HG02938 (cell line): ENCODE measurements around the gene FRMPD2.
"Not testable (repeated sequence)": the region's sequence is repeated elsewhere in the genome, so short reads cannot be mapped to it uniquely, and the experiment has no call there.

Experiments
- ATAC-seq: cut with Tn5 transposase; IDR thresholded peaks from one replicate; pipeline ENCODE4 v1.9.1; 2021; ENCODE audit warnings: mild to moderate bottlenecking, moderate library complexity; ENCODE audit not compliant: unreplicated experiment

The FRMPD2 gene

DNA sequence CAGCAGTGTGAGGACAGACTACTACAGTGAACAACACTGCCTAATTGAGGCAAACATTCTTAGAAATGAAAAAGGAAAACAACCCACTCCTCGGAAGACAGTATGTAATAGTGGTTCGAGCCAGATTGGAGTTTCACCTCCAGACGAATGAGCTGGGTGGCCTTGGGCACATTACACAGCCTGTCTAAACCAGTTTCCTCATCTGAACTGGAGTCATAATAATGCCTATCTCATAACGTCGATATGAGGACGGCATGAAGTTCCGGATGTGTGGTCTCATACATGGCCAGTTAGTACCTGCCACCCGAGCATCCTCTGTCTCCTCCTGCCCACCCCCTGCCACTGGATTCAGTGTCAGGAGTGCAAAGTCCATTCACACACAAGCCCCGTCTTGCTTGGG is 15.8 kb upstream of the FRMPD2 start:
- ATAC-seq = no peak

DNA sequence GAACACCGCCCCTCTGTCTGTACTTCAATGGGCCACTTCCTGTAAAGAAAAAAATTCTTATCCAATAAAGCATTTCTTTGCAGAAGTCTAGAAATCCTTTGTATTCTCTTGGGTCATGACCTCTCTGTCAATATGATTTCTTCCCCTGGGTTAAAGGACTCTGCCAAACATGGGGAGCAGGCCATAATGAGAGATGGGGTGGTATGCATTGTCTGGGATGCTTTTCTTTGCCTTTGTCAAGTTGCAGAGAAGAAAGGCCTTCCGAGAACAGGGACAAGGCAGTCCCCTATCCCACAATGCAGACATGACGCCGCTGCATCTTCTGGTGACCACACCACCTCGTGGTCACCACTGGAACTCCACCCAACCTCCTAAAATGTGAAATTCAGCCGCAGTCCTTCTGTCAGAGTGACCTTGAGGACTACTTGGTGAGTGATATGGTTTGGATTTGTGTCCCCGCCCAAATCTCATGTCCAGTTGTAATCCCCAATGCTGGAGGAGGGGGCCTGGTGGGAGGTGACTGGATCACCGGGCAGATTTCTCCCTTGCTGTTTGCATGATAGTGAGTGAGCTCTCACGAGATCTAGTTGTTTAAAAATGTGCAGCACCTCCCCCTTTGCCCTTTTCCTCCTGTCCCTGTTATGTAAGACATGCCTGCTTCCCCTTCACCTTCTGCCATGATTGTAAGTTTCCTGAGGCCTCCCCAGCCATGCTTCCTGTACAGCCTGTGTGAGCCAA is 15.2 kb upstream of the FRMPD2 start:
- no peak for ATAC-seq

DNA sequence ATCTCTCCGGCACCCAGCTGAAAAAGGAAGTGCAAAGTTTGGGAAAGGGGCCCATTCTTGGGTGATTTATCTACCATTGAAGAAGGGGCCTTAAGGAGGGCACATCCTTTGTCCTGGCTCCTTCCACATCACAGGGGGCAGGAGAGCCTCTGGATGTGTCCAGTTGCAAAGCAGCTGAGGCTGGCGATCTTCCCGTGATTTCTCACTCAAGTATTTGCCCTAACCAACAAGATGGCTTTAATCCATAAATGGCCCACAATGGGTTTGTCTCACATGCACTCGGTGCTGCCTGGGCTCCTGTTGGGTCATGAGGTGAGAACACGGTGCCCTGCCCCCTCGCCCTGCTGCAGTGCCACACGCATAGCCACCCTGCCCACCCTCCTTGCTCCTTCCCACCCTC is 14.2 kb upstream of the FRMPD2 start:
- no peak for ATAC-seq

DNA sequence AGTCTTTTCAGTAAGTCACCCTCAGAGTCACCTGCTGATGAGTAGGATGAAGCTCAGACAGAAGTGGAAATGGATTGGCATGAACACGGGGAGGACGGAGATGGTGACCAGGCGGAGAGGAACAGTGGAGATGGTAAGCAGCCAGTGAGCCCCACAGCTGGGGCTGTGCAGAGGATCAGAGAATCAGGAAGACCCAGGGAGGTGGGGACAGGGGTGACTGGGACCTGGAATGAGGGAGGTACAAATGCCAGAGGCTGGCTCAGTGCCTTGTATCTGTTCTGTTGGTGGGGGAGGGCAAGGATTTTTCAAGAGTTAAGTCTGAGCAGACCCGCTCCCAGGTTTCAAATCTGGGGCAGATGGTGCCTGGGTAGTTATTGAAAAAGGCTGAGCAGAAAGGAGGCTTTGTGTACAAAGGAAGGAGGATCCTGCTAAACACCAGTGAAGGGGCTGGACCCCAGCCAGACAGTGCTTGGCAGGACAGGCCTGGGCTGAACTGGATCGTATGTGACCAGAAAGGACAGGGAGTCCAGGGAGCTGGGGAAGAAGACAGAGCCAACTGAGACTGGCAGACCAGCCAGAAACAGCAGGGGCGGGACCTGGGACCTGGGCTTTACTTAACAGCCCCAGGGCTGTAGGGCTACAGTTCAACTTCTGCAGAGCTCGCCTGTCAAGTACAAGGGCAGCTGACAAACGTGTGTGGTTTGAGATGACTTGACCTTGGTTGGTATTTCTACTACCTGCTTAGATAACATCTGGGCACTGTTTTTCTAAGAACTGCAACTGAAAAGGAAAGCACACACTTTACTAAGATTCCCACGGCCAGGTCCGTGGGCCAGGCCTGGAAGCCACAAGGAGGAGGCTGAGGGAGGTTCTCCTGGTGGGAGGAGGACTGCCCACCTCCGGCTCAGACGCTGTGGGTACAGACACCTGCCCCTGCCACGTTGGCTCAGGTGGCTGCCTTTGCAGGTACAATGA is 13.2 kb upstream of the FRMPD2 start:
- ATAC-seq = peak; percentile 42

DNA sequence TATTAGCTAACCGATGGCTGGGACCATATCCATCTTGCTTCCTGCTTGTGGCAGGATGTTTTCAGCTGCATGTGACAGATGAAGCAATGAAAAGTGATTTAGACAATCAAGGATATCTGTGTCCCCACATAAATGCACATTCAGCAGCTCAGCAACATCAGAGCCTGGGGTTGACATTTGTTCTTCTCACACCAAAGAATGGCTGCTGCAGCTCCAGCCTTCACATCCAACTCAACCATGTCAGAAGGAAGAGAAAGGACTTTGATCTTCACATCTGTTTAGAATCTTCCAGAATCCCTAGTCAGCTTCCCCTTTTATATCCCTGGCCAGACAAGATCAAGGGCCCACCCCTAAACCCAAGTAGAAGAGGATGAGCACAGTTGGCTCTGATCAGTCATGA is 11.9 kb upstream of the FRMPD2 start:
- ATAC-seq = no peak

DNA sequence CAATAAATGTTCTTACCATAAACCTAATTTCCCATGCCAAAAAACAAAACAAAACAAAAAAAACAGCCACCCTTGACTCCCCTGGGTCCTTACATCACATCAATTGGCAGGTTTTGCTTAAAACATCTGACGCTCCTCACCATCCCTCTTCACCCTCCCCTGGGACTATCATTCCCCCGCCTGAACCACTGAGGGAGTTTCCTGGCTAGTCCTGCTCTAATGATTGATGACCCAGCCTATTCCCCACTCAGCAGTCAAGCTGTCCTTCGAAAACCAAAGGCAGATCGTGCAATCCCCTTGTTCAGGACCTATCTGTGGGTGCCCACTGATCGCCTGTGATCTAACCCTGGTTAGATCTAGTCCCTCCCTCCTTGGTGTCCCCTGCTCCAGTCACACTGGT is 11.2 kb upstream of the FRMPD2 start:
- ATAC-seq = no peak

DNA sequence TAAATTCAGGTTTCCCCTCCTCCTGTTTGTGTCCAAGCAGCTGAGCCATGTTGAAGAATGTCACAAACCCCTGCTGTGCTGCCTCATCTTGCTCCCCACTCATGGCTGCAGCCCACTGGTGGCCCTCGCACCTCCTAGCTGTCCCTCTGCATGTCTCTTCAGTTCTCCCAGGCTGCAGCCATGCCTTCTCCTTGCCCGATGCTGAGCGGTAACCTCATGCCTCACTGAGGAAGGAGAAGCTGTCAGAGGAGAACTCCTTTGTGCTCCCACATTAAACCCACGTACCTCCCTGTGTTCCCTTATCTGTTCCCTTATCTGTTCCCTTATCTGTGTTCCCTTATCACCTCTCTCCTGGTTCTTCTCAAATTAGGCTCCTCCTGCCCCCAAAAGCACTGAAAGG is 10.3 kb upstream of the FRMPD2 start:
- ATAC-seq = no peak

DNA sequence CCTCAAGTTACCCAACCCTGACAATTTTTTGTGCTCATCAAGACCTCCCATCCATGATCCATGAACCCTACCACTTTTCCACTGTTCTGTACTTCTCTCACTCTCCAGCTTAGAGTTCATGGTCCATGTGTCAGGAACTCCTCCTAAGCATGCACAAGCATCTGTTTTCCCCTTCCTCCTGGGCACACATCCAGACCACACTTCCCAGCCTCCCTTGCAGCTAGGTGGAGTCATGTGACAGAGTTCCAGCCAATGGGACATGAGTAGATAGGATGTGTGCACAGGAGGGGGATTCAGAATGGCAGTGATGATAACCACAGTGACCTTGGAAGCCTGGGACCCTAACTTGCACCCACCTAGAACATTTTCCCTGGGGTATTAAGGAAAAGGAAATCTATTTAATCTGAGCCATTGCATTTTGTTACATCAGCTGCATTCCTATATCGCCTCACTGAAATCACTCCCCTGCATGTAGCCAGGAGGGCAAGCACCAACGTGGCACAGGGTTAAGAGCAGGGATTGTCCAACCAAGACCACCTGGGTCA is 9.6 kb upstream of the FRMPD2 start:
- ATAC-seq = no peak

DNA sequence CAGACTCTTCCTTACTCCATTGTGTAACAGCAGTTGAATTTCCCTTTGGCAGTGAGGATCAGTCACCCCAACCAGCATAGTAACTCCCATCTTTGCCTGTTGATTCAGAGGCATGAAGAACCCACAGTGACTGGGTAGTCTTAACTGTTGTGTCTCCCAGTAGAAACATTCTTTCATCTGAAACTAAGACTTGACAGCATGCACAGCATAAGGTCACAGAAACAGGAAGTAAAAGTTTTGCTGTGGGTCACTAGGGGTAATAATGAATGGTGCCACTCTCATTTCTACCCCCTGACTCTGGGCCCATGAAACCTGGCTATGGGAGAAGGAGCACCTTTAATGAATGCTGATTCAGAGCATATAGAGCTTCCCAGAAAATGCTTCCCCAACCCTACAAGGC is 8.3 kb upstream of the FRMPD2 start:
- peak; percentile 69 for ATAC-seq

DNA sequence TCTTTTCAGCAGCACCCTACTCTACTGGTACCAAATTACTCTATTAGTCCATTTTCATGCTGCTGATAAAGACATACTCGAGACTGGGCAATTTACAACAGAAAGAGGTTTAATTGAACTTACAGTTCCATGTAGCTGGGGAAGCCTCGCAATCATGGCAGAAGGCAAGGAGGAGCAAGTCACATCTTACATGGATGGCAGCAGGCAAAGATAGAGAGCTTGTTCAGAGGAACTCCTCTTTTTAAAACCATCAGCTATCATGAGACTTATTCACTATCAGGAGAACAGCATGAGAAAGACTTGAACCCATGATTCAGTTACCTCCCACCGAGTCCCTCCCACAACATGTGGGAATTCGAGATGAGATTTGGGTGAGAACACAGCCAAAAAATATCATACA is 7.2 kb upstream of the FRMPD2 start:
- not testable (repeated sequence) for ATAC-seq

DNA sequence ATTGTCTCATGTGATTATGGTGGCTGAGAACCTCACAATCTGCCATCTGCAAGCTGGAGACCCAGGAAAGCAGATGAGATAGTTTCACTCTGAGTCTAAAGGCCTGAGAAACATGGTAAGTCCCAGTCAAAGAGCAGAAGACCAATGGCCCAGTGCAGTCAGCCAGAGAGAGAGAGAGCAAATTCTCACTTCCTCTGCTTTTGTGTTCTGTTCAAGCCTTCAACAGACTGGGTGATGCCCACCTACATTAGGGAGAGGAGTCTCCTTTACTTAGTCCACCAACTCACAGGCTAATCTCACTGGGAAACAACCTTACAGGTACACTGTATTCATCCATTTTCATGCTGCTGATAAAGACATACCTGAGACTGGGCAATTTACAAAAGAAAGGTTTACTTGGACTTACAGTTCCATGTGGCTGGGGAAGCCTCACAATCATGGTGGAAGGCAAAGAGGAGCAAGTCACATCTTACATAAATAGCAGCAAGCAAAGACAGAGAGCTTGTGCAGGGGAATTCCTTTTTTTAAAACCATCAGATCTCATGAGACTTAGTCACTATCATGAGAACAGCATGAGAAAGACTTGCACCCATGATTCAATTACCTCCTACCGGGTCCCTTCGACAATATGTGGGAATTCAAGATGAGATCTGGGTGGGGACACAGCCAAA is 4.7 kb upstream of the FRMPD2 start:
- ATAC-seq = peak; percentile 85

DNA sequence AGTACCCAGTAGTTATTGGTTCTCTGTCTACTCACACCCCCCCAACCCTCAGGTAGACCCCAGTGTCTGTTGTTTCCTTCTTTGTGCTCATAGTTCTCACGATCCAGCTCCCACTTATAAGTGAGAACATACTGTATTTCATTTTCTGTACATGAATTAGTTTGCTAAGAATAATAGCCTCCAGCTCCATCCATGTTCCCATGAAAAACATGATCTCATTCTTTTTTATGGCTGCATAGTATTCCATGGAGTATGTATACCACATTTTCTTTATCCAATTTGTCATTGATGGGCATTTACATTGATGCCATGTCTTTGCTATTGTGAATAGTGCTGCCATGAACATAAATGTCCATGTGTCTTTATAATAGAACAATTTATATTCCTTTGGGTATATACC is 2.6 kb upstream of the FRMPD2 start:
- no peak for ATAC-seq

DNA sequence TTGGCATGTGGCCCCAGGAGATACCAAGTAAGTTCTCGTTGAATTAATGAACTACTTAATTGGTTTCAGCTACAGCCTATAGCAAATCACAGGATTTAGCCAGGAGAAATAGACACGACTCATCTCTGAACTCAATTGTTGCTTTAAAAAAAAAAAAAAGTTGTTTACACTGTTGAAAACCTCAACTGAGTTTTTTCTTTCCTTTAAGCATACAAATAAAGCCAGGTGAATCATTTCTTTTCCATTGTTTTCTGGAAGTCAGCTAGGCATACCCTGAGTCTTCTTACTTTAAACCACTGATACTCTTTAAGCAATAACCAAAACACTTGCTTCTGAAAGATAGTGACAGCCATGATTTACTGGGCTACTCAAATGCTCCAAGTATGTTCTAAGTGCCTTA is 755 bp downstream of the FRMPD2 start:
- no peak for ATAC-seq

DNA sequence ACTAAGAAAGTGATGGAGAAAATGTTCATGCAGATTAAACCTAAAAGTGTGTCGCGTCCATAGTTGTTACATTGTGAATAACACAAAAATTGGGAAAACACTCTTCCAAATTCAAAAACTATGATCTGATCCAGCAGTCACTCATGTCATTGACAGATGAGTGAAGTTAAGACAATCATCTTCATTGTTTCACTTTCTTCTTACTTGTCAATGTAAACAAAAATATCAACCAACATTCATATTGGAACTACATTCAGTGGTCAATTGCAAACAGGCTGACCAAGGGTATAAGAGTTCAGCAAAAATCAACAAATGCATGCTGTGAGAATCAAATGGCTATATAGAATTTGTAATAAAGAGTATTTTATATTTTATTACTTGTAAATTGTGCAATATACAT is 1.8 kb downstream of the FRMPD2 start:
- ATAC-seq = no peak

DNA sequence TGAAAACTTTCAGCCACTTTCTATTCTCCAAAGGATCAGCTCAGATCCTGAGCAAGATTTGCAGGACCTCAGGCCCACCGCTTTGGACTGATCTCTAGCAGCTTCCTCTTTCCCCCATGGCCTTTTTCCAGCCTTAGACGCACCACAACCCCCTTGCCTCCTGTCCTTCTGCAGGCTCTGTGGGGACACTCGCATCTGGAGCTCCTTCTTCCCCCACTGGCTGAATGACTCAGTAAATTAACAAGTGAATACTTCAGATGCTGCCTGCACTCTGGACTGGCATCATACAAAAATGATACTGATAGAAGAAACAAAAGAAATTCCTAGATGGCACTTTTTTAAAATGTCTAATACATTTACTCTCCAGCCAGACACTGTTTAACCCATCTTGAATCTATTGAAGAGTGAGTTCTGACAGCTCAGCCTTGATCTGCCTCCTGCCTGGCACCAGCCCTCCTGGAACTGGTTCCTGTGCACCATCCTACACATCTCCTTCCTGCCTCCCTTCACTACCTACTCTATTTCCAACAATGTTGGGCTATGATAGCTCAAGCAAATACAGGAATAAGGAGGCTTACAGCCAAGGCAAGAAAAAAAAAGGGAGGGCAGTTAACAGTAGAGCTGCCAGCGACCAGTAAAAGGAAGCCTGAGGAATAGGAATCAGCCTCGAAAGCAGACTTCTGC is 3.3 kb downstream of the FRMPD2 start:
- ATAC-seq = no peak

DNA sequence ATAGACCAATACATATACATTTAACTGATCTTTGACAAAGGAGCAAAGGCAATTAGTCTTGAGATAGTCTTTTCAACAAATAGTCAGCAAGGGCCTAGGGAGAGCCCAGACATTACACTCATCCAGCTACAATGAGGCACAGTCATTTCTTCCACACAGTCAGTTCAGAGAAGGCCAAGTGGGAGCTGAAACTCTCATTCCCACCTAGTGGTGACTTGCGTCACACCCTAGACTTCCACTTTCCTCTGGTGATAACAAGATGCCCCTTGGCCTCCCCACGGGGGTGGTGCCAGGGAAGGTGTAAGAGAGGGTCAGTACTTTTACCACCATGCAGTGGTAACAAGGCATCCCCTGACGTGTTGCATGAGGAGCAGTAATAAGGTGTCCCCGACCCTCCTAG is 8.0 kb downstream of the FRMPD2 start:
- no peak for ATAC-seq

DNA sequence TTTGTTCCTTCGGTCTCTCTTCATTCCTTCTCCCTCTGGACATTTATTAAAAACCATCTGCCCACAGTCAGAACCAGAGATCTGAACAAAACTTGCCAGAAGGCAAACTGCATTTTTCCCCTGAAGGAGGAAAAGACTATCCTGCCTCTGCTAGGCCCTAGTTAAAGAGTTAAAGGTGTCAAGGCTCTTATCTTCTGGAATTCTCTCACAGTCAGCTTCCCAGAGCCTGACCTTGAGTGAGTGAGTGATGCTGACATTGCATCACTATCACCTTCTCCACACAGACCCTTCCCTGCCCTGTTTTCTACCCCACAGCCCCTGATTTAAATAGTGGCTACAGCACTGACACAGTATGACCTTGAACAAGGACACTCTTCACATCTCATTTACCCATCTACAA is 16.4 kb downstream of the FRMPD2 start:
- no peak for ATAC-seq

DNA sequence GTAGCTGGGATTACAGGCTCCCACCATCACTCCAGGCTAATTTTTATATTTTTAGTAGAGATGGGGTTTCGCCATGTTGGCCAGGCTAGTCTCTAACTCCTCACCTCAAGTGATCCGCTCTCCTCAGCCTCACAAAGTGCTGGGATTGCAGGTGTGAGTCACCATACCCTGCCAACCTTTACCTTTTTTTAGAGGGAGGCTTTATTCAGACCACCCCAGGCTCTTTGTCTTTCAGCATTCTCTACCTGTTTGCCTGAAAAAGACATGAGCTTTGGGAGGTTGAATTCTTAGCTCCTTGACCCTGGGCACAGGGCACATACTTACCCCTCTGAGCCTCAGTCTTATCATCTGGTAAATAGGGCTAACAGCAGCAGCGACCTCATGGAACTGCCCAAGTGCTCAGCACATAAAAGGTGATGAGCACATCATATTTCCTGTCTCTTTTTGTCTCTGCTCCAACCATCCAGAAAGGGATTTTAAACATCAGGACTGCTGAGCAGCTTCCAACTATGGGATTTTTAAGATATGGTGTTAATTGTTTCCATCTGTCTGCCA is 17.0 kb downstream of the FRMPD2 start:
- no peak for ATAC-seq

DNA sequence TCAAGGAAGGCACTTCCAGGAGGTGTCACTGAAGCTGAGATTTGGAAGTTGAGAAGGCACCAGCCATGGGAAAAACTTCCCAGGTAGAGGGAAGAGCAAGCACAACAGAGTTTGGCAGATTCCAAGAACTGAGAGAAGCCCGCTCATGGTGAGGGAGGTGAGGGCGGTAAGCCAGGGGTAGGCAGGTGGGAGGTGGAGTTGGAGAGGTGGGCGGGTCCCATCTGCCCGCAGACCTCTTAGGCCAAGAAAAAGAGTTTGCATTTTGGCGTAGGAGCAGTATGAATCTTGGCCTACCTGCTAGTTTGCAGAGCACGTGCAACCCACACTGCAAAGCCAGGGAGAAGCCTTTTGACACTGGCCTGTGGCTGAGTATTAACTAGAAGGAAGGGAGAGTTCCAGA is 18.8 kb downstream of the FRMPD2 start:
- no peak for ATAC-seq

DNA sequence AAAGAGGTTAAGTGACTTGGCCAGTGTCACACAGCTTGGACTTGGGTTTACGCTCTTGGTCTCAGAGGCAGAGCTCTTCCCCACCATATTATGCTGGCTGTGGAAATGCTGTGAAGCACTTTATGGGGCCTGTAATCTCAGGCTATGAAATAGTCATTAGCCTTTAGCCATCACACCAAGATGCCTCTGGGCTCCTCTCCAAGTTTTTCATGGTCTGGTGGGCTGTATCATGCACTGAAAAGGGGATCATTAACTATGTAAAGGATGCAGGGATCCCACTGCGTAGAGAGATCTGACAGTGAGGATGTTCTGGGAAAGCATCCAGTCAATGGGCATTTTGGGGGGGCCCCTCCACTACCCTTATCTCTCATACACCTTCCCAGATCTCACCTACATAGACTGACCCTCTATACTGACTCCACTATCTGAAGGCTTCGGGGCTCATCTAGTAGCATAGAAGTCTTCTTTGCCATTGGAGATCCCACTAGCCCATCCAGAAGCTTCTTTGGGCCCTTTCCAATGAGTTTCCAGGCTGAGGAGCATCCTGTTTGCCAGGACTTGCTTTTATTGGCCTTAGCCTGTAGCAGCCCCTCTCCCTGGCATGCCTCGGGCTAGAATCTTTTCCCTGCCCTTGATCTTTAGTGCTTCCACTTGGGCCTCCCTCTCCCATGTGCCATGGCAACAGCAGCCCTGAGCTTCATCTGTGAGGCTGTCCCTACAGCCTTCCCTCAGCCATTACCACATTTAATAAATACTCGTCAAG is 19.6 kb downstream of the FRMPD2 start:
- ATAC-seq = no peak
